Non-pigmented ciliary epithelial cell (primary cell): ENCODE data around the gene SAMD4A.
A peak's percentile ranks its signal among the peaks of the same experiment; 100 is the strongest.

Experiments
- DNase-seq: peaks from one replicate; pipeline ENCODE4 v3.0.0-alpha.2; 2010; ENCODE audit warnings: low read depth

Gene SAMD4A

DNA sequence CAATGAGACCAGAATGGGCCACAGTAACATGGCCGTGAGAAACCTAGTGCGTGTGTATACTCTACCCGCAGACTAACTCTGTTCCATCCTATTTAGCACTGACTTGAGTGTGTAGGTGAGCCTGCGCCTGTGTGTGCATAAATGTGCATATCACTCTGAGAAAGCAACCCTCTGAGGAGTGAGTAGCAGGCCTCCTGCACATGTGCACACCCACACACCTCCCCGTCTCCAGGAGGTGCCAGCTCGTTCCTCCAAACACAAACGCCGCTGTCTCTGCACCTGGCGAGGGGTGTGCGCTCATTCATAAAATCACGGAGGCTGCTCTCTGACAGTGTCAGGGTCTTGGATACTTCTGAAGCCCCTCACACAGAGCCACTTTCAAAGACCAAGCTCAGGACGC, 196.8 kb downstream of the SAMD4A start:
- no peak for DNase-seq

DNA sequence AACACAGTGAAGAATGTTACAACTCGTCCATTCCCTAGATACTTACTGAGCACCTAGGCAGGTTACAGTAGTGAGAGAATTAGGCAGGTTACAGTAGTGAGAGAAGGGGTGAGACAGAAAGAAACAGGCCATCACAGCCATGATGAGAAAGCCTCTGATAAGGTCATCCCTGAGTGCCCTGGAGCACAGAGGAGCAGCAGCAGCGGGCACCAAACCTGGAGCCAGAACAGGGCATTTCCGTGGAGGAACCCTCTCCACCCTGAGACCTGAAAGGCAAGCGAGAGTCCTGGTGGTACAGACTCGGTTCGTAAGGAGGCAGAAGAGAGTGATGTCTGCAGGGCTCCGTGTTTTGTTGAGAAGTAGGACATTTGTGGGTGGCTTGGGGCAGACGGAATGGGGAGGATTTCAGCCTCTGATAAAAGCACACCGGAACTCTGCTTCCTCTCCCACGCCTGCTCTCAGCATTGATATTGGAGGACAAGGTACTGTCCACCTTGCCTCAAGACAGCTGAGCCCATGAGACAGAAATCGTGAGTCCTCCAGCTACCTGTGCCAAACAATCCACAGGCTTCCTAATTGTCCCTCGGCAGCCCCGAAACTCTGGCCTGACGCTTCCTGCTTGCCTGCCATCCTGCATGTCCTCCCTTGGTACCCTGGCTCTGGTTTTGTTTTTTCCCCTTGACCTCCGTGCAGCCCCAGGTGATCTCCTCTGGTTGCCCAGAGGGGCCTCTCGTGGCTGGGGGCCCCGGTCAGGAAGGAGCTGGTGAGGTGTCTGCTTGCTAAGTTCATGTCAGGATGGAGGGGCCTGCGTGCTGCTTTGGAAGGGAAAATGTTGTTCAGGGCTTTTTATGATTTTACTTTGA, 199.6 kb downstream of the SAMD4A start:
- DNase-seq, result no peak

- no peak for DNase-seq
These were observed 200.2 kb downstream of the SAMD4A start for GRCh38 chr14:54767139-54767431.

DNA sequence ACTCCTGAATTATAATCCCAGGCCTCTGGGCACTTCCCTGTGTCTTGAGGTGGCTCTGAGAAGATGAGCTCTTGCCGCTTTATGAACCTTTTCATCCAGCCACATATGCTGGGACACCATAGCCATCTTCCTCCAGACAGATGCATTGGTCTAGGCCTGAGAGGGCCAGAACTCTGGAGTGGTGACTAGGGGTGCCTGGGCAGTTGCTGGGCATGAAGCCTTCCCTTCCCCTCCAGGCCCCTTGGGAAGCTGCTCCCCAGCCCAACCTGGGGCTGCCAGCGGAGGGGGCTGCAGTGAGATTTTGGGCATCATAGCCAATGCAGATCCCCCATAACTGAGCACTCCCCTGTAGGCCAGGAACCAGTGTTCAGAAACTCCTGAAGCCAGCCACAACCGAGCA, 200.5 kb downstream of the SAMD4A start:
- no peak for DNase-seq

DNA sequence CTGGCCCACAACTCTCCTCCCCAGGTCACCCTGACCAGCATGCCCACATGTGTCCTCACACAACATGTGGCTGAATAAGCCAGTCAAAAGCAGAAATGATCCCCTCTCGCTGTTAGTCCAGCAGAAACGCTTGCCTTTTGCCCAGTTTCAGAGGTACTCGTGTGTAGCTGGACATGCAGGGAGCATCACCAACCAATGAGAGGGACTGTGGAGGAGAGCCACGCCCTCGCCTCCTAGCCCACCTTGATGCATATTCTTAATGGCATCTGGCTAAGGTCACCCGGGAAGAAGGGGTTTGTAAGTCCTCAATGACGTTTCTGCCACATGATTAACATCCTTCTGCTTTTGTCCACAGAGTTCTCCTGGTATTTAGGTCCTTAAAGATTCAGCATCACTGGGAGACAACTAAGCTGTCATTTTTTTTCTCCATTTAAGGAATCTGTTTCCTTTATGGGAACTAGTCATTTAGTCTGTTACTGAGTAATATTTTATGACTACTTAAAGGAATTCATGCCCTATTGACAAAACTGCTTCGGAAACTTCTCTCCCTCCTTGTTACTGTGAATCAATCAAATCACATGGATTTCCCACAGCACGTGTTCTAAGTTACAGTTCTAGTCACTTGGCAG, 201.7 kb downstream of the SAMD4A start:
- DNase-seq, result no peak

DNA sequence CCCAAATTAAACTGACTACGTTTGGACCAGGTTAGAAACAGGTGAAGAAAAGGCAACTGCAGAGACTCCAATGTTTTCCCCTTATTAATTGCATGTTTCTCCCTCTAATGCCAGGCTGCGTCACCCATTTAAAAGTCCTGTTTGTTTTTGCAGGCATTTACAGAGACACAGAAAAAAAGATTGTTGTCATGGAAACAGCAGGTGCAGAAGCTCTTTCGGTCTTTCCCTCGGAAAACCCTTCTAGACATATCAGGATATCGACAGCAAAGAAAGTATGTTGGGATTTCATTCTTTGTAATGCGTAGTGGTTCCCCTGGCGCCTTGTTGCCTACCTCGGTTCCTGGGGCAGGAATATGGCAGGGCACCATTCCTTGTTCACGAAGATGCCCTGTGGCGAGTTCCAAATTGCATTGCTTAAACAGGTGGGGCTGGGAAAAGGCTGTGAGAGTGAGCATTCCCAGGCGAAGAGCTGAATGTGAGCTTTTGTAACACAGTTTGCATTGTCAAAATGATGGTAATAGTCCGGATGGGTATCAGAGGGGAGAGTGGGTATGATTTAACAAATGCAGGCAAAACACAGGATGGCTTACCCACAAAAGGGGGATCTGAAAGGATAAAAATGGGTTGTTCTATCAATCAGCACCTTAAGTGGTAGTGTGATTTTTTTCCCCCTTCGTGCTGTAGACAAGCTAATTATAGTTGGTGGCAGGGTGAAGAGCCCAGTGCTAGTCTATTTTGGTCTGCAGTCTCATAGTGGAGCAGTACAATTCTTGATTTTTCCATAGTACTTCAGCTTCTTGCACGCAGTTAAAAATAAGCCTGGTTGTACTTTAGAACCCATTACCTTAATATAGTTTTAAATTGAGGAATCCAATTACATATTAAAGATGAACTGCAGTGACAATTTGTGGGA, 203.3 kb downstream of the SAMD4A start:
- no peak for DNase-seq

- no peak for DNase-seq
These were observed 204.6 kb downstream of the SAMD4A start for GRCh38 chr14:54771411-54772027.

- DNase-seq, result no peak
These were observed 205.5 kb downstream of the SAMD4A start for GRCh38 chr14:54772451-54772881.

- peak; percentile 99 for DNase-seq
These were observed 206.5 kb downstream of the SAMD4A start for GRCh38 chr14:54773171-54774006.

DNA sequence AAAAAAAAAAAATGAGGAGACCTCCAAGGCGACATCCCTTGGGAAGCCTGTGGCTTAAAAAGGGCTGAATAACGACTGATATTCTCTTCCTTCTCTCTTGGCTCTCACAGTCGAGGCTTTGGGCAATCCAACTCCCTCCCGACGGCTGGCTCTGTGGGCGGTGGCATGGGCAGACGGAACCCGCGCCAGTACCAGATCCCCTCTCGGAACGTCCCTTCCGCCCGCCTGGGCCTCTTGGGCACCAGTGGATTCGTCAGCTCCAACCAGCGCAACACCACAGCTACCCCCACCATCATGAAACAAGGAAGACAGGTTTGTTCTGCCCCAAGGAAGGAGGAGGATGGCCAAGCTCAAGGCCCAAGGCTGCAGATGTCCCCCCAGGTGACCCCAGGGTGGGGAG, 207.9 kb downstream of the SAMD4A start:
- DNase-seq, result no peak

DNA sequence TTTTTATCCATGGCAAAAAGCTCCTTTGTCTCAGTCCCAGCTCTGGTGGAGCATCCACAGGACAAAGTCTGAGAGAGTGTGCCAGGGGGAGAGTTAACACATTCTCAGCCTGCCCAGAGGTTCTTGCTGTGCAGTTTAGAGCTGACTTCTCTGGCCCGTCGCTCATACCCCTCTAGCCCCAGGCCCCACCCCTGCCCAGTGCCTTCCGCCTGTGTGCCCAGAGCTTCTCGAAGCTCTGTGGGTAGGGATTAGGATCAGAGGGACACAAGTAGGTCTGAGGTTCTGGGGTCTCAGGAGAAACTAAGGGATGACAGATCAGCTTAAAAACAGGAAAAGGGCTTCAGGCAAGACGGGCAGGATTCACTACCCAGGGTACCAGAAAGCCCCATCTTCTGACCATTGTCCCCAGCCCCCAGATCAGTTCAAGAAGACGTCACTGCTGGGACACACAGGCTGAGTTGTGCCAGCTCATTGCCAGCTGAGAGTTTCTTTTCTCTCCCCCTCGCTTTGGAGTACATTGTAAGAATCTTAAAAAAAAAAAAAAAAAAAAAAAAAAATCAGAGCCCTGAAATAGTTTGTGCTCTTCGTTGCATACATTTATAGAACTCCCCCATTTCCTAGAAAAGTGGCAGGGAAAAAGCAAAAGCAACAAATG, 208.7 kb downstream of the SAMD4A start:
- DNase-seq, result no peak

GRCh38 chr14:54776361-54777001, 209.6 kb downstream of the SAMD4A start:
- no peak for DNase-seq

DNA sequence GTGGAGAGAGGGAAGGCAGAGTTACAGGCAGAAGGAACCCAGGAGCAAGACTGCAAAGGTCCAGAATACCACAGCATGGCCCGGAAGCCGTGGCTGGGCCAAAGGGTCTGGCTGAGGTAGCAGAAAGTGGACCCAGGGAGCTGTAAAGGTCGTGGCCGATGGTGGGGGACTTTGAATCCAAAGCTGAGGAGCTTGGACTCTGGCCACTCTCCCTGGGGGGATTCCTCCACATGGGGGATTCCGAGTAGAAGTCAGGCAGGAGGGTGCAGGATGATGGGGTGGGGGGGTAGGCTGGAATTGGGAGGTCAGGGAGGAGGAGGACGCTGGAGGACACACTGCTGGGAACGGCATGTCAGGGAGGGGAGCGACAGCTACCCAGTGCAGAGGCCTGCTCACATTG, 210.5 kb downstream of the SAMD4A start:
- no peak for DNase-seq

GRCh38 chr14:54778618-54779345, 211.9 kb downstream of the SAMD4A start:
- DNase-seq, result no peak

DNA sequence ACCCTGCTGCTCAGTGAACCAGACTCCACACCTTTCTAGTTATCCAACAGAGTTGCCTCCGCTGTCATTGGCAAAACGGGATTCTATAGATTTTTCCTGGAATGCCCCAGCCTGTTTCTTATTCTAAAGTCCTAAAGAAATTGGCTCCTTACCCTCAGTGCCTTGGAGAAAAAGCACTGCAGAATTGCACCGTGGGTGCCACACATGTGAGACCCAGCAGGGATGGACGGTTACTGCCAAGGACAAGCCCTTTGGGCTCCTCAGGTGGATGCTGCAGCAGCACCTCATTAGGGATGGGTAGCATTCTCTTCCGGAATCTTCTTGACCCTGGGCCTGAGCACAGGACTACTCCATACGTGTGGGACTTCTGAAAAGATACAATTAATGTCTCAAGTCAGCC, 214.2 kb downstream of the SAMD4A start:
- no peak for DNase-seq

DNA sequence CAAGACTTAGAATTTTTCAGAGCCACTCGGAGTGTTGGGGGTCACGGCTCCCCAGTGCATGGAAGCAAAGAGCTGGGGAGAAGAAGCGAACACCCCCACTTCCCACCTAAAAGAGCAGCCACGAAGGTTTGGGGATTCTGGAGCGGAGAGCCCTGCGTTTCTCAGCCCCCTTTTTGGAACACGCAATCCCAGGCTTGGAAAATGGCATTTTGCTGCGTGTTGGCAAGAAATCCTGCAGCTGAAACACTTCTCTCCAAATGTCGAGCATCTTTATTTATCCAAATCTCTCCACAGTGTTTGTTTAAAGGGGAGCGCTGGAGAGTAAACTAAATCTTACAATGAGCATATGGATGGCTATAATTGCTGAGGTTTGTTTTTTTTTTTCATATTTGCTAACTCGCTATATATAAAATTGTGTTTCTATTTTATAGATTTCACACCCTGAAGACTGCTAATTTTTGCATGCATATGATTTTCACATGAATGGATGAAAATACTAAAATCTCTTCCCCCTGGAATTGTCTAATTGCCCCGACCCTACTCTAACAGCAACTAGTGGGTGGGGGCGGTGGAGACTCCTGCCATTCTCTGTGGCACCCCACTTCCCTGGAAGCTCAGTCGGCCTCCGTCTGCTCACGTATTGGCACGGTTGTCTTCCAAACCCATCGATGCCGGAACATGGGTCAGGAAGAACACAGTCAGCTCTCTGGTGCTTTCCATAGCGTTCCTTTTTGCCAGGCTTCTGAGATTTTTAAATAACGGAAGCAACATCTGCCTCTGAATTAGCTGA, 215.2 kb downstream of the SAMD4A start:
- no peak for DNase-seq

- DNase-seq, result no peak
These were observed 216.1 kb downstream of the SAMD4A start for GRCh38 chr14:54782751-54783659.

DNA sequence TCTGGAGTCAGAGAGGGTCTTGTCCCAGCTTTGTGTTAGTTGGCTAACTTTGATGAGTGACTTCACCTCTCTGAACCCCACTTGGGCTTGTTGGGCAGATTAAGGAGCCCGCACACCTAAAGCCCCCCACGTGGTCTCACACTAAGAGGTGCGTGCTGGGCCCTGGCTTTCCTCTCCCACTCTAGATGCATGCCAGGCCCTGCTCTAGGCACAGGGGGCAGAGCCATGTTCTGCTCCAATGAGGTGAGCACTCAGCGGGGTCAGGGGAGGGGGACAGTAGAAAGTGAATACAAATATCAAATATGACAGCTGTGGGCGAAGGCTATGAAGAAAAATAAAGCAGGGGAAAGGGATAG, 216.7 kb downstream of the SAMD4A start:
- DNase-seq, result no peak
